HepG2 (cell line): ENCODE results near the gene SZRD1. TPM values are rescaled to one million over a fixed set of nuclear protein-coding genes. Genes with fewer than 3 reads are reported as not detected.

ENCODE experiments used
- CEBPG ChIP-seq: IDR thresholded peaks from 2 replicates; pipeline ENCODE4 v1.6.1; 2016
- DMTF1 ChIP-seq: sonication (generic); formaldehyde crosslinking; IDR thresholded peaks from 2 replicates; pipeline ENCODE4 v1.4.0; 2020; ENCODE audit warnings: mild to moderate bottlenecking, missing genetic modification reagents
- FOXA3 ChIP-seq: IDR thresholded peaks from 2 replicates; pipeline ENCODE4 v1.6.1; 2016; ENCODE audit warnings: missing genetic modification reagents, missing compliant biosample characterization
- HBP1 ChIP-seq: IDR thresholded peaks from 2 replicates; pipeline ENCODE4 v1.6.1; 2016; ENCODE audit warnings: low read depth, control low read depth
- RFX3 ChIP-seq: IDR thresholded peaks from 2 replicates; pipeline ENCODE4 v1.6.1; 2016; ENCODE audit warnings: missing biosample characterization, missing genetic modification reagents
- TBP ChIP-seq: sonication (generic); formaldehyde crosslinking; IDR thresholded peaks from 2 replicates; pipeline ENCODE4 v1.5.0; 2020; ENCODE audit warnings: missing genetic modification reagents
- XRCC5 ChIP-seq: fragments of 200-400 bp; formaldehyde crosslinking; optimal IDR thresholded peaks from 2 replicates; pipeline ENCODE3; 2017; ENCODE audit warnings: mild to moderate bottlenecking, low read length
- ZBTB46 ChIP-seq: sonication (generic); formaldehyde crosslinking; IDR thresholded peaks from 2 replicates; pipeline ENCODE4 v1.4.0; 2020; ENCODE audit warnings: mild to moderate bottlenecking, missing genetic modification reagents, borderline replicate concordance
- ZNF510 ChIP-seq: sonication (generic); formaldehyde crosslinking; IDR thresholded peaks from 2 replicates; pipeline ENCODE4 v1.4.0; 2020; ENCODE audit warnings: low read depth, mild to moderate bottlenecking, missing genetic modification reagents
- ZNF770 ChIP-seq: sonication (generic); formaldehyde crosslinking; IDR thresholded peaks from 2 replicates; pipeline ENCODE4 v1.5.0; 2020; ENCODE audit warnings: mild to moderate bottlenecking, missing genetic modification reagents
- polyA plus RNA-seq, 8 experiments: library from polyadenylated mRNA; depleted of rRNA in 3 of 8; stranded (reverse) in 7 of 8; unstranded in 1 of 8; fragments of >200 nt; fragmentation: Illumina TruSeq in 4 of 8; extraction: Trizol in 4 of 8; gene quantifications; 2 replicates each; pipeline versions ENCODE4 v1.2.1 to v1.2.3, GENCODE V29; 2011 to 2016; ENCODE audit warnings: low read depth in 4 of 8, missing spikeins in 1 of 8, mixed read lengths in 1 of 8; ENCODE audit not compliant: insufficient read depth in 1 of 8
- total RNA-seq, 5 experiments: library from RNA; depleted of rRNA; stranded (reverse); fragments of >200 nt; fragmentation: Illumina TruSeq; extraction: Trizol; gene quantifications; 2 replicates each; pipeline ENCODE4 v1.2.3, GENCODE V29; 2016; ENCODE audit warnings: low read depth in 1 of 5
- TF ChIP-seq, protein P1 (sequence below): IDR thresholded peaks from 2 replicates; pipeline ENCODE4 v1.6.1; 2016

Gene SZRD1
- total and polyA plus RNA-seq, 2 of the 13 experiments (the other 11 are each of a cell fraction or from before 2014, with no cell fraction given), result 28.5 to 41.4 TPM

DNA sequence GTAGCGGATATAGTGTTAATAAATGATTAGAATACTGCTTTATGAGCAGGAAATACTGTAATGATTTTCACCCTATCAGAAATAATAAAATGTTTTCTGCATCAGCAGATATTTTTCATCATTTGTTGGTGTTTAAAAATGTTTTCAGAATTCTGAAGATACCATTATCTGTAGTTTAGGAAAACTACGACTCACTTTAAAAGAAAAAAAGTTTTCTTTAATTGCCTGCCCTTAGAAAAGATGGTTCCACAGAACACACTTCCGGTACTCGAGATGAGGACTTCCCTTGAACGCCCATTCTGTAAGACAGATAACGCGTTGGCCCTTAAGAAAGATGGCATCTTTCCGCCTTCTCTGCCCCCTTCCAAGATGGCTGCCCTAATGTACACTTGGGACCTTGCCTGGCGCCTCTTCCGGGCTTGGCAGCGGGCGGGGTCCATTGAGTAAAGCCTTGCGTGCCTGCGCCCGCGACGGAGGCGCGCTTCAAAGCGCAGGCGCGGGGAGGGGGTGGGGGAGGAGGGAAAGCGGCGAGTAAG, at the start of gene SZRD1 (continued):
- TF ChIP-seq FOXA3 (CRISPR knock-in tag), result peak; percentile 97
- no peak for TF ChIP-seq TBP (CRISPR knock-in tag)
- no peak for TF ChIP-seq RFX3 (CRISPR knock-in tag)
- peak; percentile 44 for TF ChIP-seq CEBPG (CRISPR knock-in tag)
- TF ChIP-seq ZNF770 (CRISPR knock-in tag), result no peak
- no peak for TF ChIP-seq DMTF1 (CRISPR knock-in tag)
- TF ChIP-seq ZBTB46, result no peak
- TF ChIP-seq, protein P1, sequence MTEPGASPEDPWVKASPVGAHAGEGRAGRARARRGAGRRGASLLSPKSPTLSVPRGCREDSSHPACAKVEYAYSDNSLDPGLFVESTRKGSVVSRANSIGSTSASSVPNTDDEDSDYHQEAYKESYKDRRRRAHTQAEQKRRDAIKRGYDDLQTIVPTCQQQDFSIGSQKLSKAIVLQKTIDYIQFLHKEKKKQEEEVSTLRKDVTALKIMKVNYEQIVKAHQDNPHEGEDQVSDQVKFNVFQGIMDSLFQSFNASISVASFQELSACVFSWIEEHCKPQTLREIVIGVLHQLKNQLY, result no peak
- no peak for TF ChIP-seq XRCC5
- TF ChIP-seq HBP1, result no peak
- no peak for TF ChIP-seq ZNF510 (CRISPR knock-in tag)
